ENCODE results near the gene ZNG1C.
"Not testable (repeated sequence)": the region's sequence is repeated elsewhere in the genome, so short reads cannot be mapped to it uniquely, and the experiment has no call there.

DNA sequence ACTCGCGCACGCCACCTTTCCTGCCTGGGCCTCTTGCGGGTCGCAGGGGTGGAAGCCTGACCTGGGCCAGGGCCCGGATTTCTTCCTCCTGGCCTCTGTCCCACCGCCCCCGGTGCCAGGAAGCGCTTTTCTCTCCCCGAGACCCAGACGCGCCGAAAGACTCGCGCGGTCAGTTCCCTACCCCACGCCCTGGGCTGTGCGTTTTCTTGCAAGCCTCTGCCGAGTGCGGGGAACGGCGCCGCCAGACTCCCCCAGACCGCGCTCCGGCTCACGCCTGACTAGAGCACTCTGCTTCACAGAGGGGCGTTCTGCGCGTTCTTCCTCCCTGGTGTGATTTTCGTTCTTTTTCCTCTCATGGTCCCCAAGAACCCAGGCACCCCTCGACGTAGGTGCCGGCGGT is 65.3 kb downstream of the ZNG1C start:
- TF ChIP-seq RAD21 (conservative IDR thresholded peaks at IDR 0.05 in 1 of 2, IDR thresholded peaks at IDR 0.05 in 1 of 2); POLR2A (IDR thresholded peaks at IDR 0.05; ENCODE audit: low read length); MAFK (IDR thresholded peaks at IDR 0.05; ENCODE audit: partially characterized antibody); RNF2 (IDR thresholded peaks at IDR 0.05; ENCODE audit: borderline replicate concordance, low read depth); RCOR1 (IDR thresholded peaks at IDR 0.05; ENCODE audit: low read depth, low read length); CEBPB (IDR thresholded peaks at IDR 0.05); ESRRA (IDR thresholded peaks at IDR 0.05; ENCODE audit: borderline replicate concordance, low read length): not testable (repeated sequence)
- TF ChIP-seq, protein P1, sequence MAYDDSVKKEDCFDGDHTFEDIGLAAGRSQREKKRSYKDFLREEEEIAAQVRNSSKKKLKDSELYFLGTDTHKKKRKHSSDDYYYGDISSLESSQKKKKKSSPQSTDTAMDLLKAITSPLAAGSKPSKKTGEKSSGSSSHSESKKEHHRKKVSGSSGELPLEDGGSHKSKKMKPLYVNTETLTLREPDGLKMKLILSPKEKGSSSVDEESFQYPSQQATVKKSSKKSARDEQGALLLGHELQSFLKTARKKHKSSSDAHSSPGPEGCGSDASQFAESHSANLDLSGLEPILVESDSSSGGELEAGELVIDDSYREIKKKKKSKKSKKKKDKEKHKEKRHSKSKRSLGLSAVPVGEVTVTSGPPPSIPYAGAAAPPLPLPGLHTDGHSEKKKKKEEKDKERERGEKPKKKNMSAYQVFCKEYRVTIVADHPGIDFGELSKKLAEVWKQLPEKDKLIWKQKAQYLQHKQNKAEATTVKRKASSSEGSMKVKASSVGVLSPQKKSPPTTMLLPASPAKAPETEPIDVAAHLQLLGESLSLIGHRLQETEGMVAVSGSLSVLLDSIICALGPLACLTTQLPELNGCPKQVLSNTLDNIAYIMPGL (CRISPR knock-in tag; IDR thresholded peaks at IDR 0.05; ENCODE audit: borderline replicate concordance): not testable (repeated sequence)
- TF ChIP-seq, protein P2, sequence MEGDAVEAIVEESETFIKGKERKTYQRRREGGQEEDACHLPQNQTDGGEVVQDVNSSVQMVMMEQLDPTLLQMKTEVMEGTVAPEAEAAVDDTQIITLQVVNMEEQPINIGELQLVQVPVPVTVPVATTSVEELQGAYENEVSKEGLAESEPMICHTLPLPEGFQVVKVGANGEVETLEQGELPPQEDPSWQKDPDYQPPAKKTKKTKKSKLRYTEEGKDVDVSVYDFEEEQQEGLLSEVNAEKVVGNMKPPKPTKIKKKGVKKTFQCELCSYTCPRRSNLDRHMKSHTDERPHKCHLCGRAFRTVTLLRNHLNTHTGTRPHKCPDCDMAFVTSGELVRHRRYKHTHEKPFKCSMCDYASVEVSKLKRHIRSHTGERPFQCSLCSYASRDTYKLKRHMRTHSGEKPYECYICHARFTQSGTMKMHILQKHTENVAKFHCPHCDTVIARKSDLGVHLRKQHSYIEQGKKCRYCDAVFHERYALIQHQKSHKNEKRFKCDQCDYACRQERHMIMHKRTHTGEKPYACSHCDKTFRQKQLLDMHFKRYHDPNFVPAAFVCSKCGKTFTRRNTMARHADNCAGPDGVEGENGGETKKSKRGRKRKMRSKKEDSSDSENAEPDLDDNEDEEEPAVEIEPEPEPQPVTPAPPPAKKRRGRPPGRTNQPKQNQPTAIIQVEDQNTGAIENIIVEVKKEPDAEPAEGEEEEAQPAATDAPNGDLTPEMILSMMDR (IDR thresholded peaks at IDR 0.05): not testable (repeated sequence)
- TF ChIP-seq, protein P3, sequence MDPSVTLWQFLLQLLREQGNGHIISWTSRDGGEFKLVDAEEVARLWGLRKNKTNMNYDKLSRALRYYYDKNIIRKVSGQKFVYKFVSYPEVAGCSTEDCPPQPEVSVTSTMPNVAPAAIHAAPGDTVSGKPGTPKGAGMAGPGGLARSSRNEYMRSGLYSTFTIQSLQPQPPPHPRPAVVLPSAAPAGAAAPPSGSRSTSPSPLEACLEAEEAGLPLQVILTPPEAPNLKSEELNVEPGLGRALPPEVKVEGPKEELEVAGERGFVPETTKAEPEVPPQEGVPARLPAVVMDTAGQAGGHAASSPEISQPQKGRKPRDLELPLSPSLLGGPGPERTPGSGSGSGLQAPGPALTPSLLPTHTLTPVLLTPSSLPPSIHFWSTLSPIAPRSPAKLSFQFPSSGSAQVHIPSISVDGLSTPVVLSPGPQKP (IDR thresholded peaks at IDR 0.05; ENCODE audit: low read depth, low read length): not testable (repeated sequence)

Measured in A549 (cell line).